CD1c-positive myeloid dendritic cell (primary cell): ENCODE measurements around the gene EVPL.
"Not testable (repeated sequence)": the region's sequence is repeated elsewhere in the genome, so short reads cannot be mapped to it uniquely, and the experiment has no call there.

ENCODE experiments used
- DNase-seq: peaks from one replicate; pipeline ENCODE4 v3.0.0-alpha.2; 2016; ENCODE audit errors: extremely low spot score

The EVPL gene

DNA sequence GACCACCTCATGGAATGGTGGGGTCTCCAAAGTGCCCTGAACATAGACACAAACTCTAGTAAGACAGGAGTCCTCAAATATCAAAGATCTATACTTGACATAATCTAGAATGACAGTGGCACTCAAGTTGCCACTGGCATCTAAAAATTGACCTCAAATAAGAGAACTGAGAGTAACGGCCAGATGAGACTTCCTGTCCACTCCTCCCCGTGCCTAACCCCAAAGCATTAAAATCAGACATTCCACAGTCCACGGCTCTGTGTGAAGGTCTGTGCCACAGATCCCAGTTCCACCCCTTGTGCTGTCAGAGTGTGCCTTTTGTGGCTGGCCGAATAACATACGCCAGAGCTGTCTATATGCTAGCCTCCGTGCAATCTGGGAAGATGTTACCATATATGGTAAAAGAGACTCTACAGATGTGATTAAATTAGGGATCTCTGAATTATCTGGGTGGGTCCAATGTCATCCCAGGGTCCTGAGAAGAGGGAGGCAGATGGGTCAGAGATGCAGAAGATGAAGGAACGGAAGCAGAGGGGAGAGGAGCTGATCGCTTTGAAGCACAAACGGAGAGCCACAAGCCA lies 21.0 kb upstream of the EVPL start:
- DNase-seq: peak; percentile 39

DNA sequence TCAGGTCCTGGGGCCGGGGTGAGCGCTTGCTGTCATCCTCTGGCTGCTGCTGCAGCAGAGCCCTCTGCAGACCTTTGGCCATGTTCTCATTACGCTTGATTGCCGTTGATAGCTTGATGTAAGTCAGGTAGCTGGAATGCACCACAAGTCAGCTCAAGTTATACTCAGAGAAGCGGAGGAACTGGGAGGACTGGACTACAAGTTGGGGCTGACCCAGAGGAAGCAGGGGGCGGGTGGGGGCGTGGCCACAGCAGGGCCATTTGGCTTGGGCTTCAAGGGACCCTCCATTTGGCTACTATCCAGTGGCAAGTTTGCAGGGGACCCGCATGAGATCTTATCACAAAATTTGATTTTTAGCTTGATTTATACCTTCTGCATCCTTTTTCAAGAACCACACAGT lies 19.0 kb upstream of the EVPL start:
- DNase-seq: no peak

DNA sequence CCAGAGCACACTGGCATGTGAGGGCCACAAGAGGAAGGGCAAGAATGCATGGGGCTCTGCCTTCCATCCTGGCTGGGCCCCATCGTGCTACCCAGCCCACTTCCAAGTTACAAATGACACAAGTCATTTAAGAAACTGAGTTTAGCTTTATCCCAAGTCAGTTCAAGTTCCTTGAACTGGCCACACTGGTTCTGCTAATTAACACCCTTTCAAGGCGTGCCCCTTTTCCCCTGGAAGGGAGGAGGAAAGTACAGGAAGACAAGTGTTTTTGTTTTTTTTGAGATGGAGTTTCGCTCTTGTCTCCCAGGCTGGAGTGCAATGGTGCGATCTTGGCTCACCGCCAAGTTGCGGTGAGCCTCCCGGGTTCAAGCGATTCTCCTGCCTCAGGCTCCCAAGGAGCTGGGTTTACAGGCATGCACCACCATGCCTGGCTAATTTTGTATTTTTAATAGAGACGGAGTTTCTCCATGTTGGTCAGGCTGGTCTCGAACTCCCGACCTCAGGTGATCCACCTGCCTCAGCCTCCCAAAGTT lies 17.4 kb upstream of the EVPL start:
- DNase-seq: not testable (repeated sequence)

DNA sequence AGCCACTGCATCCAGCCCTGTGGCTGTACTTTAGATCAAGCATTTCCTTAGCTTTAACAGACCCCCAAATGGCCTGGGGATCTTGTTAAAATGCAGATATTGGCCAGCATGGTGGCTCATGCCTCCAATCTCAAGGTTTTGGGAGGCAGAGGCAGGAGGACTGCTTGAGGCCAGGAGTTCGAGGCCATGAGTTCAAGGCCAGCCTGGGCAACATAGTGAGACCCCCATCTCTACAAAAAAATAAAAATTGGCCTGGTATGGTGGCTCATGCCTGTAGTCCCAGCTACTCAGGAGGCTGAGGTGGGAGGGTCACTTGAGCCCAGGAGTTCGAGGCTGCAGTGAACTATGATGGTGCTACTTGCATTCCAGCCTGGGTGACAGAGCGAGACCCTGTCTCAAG lies 15.8 kb upstream of the EVPL start:
- DNase-seq: not testable (repeated sequence)

DNA sequence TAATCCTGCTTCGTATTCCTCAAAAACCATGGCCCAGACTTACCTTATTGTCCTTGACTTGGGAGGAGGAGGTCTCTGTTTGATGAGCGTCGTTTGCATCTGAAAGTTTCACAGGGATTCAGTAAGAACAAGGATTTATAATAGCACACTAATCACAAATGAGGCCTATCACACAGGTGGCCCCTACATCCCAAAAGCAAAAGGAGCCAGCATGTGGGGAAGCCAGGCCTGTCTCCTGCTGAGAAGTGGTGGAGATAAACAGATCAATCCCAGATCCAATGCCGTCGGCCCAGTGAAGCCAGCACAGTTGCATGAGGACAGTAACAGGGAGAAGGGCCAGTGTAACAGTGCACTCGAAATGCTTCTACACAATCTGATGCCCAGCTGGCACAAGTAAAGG lies 13.3 kb upstream of the EVPL start:
- no peak for DNase-seq

DNA sequence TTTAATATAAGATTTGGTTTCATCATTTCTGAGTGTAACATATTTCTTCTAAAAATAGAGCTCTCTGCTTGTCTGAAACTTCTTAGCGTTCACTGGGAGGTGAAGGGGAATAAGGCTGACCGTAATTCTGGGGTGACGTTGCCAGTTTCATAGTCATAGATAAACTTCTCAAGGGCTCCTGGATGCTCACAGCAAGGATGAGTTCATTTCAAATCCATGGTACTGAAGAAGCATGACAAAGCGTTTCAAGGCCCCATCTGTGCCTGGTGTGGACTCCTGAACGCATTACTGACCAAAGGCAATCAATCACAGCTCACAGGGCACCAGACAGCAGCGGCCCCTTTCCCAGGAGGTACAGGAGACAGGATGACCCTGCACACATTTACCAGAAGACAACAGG lies 12.0 kb upstream of the EVPL start:
- DNase-seq: no peak

DNA sequence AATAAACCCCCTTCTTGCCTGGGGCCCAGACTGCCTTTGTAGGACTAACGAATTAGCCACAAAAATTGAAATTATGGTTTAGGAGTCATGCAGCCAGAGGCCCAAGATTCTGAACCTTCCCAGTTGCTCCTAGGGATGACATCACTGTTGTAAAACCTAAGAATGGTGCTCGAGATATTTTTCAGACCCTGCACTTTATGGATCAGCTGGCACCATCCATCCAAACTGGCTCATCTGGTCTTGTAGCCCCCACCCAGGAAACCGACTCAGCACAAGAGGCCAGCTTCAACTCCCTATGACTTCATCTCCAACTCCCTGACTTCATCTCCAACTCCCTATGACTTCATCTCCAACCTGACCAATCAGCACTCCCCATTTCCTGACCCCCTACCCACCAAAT lies 10.9 kb upstream of the EVPL start:
- DNase-seq: no peak

DNA sequence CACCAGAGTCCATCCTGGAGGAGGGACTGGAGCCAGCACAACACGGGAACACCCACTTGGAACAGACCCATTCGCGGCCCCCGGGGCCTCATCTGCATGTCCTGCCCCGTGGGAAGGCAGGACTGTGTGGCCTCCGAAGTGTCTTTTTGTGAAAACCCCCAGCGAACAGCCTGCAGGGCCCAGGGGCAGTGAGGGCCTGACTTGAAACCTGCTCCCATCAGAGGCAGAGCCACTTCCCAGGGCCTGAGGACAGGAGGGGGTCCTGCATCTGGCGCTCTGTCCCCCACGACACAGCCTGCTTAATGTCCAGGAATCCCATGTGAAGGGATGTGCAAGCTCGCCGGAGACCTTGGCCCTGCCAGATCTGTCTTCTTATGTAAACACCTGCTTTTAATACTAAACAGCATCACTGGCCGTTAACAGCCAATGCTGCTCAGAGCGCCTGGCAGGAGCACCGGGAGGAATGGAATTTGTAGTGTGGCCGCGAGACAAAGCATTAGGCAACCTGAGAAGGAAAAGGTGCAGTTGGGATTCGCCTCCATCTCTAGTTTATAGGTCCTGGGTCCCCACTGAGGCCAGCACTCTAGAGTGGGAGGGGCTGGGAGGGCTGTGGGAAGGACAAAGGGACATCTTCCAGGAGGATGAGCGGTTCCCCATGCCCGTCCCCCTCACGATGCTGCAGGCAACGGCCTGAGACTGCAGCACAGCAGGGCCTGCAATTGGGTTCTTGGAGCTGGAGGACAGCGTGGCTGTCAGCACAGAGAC lies 9.6 kb upstream of the EVPL start:
- DNase-seq: no peak

DNA sequence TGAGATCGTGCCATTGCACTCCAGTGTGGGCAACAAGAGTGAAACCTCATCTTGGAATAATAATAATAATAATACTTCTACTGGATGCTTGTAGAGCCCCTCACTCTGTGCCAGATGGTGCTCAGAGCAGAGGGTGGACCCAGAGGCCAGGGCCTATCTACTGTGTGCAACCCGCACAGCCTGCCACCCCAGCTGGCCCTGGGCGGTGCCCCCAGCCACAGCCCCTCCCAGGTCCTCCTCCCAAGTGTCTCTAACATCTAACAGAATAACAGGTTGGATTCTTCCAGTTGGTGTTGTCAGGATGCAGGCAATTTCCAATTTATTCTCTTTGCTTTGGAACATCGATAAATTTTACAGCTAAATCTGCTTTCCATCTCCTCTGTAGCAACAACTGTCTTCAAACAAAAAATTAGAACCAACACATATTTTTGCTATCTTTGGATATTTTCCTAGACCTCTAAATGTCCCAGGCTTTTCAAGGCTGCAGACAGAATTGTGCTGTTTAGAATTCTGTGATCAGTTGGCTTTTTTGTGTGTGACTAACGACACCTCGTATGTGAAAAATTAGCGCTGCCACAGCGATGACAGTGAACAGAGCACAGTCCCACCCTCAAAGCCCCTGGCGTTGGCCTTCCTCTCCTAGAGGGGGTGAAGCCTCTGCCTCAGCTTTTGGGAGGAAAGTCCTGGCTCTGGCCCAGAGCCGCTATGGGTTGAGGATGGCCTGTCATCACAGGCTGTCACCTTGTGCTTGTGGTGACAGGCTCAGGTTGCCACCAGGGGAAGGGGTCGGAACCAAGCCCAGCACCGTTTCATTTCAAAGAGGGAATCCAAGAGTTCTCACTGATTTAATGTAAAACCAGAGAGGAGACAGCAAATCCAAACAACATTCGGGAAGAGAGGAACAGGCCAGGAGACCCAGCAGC lies 7.6 kb upstream of the EVPL start:
- DNase-seq: no peak

DNA sequence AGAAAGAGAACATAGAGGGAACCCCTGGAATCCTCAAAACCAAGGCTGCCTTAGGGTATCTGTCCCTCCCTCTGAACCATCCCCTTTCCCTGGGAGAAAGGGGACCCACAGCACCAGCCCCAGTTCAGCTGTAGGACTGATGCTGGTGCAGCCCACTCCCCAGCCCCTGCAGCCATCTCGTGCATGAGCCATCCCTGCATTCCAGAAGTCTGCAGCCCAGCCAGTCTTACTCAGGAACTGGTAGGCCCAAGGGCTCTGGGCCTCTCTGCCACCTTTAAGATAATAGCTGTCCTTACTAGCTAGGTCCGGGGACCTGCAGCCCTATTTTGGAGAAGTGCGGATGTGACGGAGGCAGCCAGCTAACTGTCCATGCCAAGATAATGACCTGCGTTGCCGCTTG lies 6.0 kb upstream of the EVPL start:
- no peak for DNase-seq

DNA sequence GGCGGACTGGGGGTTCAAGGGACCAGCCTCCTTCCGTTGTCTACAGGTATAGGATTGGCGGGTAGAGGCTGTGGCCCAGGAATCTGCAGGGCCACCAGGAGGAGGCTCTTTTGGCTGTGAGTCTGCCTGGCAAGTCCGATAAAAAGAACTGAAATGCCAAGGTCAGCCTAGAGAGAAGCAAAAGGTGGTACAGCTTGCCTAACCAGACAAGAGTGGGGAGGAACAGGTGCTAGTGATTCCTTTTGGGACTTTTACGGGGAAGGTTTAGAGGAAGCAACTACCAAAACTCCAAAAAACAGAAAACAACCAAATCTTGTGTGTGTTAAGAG lies 5.6 kb upstream of the EVPL start:
- no peak for DNase-seq

DNA sequence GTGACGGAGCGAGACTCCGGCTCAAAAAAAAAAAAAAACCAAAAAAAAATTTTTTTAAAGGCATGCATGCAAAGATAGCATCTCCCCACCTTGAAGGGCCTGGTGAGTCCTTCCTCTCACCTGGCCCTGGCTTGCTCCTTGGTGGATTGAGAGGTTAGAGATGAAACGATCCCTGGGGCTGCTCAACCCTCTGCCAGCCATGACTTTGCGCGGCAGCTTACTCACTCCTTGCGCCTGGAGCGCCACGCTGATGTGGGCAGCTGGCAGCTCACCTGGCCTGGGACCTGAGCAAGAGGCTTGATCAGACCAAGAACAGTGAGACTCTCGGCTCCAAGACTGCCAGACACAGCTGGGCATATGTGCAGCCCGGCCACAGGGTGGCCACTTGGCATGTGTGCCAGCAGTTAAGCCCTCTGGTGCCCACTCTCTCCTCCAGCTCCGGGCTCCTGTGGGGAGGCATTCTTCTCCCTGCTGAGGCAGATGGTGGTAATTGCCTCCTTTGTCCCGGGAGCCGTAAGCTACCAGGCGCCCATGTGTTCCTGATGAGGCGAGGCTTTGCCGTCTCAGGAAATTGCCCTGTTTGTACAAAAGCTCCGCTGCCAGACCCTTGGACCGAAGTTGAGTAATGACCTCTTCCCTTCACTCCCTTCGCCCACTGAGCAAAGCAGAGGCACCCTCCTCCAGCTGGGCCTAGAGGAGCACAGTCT lies 5.1 kb upstream of the EVPL start:
- no peak for DNase-seq

DNA sequence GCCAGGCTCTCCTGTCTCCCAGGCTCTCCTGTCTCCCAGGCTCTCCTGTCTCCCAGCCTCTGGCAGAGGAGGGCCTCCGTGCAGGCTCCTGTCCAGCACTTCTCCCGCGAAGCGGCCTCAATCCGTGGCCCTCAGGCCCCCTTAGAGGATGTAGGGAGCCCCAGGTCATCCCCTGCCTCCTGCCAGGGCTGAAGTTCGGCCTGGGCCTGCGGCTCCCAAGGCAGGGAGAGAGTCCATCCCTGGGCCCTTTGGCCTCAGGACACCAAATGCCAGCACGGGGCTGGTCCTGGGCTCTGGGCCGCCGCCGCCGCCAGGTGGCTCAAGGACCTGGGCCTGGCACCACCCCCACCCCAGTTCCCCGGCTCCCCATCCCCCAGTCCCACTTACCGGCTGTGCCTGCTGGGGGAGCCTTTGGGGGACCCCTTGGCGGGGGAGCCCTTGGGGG lies 370 bp downstream of the EVPL start:
- no peak for DNase-seq

DNA sequence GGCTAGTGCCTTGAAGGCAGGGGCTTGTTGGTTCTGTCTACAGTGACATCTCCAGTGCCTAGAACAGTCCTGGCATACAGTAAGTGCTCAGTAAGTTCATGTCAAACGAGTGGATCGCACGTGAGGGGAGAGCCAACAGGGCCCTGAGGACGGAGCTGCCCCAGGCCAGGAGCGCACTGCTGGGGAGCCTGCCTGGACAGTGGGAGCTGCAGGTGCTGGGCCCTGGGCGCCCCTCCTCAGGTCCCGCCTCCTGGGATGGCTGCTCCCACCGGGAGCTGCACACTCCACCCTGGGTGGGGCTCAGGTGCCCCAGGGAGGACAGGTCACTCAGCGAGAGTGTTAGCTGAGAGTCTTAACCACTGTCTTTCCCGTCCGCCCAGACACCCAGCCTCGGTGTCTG lies 1.8 kb downstream of the EVPL start:
- DNase-seq: no peak

DNA sequence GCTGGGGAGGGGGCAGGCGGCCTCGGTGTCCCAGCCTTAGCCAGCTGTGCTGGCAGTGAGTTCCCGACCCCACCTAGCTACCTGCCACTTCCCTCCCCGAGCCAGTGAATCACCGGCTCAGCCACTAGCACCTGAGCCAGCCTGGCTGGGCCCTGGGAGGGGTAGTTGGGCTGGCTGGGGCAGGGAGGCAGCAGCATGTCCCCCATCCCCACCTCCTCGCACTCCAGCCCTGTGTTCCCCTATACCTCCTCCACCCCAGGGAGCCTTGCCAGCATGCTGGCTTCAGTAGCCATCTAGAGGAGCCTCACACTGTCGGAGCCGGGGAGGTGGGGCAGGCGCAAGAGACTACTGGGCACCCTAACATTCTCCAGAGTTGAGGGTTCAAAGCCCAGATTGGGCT lies 2.8 kb downstream of the EVPL start:
- no peak for DNase-seq

DNA sequence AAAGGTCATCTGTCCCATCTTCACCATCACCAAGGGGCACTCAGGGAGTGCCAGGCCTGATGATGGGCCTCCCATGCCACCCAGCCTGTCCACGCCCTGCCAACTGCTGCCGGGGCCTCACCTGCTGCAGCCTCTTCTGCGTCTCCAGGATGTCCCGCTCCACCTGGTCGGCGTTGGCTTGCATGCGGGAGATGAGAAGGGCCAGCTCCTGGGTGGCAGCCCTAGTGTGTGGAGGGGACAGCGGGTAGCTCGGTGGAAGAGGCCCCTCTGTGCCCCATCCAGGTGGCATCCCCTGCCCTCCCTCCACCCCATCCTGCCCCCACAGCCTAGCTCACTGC lies 3.2 kb downstream of the EVPL start:
- DNase-seq: no peak

DNA sequence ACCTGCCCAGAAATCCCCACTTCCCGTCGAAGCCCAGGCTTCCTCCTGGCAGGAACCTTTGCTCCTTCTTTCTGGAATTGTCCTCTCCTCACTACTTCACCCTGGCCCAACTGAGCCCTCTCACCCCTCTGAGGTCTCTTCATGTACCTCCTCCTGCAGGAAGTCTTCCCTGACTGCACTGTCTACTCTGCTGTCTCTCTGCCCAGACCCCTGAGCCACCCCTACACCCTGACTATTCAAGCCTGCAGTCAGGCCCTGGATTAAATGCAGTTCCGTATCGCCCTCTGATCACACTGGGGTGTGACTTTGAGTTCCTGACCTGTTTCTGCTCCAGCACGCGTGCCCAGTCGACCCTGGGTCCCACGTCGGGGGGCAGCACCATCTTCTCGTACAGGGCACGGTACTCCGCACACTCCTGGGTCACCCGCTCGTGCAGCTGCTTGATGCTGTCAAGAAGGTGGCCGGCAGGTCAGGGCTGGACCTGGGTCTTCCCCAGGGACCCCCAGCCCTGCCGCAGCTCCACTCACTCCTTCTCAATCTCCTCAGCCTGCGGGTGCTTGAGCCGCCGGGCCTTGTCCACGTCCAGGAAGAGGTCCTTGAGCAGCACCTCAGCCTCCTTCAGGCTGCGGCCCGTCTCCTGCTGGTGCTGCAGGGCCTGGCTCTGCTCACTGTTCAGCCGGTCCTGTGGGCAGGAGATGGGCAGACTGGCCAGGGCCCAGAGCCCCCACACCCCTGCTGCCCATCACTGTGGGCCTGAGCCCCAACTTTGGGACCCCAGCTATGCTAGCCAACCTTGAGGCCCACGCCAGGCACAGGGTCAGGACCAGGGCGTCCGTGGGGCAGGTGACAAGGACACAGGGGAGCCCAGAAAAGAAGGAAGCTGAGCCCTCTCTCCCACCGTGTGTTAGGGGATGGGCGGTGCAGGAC lies 3.9 kb downstream of the EVPL start:
- DNase-seq: no peak

DNA sequence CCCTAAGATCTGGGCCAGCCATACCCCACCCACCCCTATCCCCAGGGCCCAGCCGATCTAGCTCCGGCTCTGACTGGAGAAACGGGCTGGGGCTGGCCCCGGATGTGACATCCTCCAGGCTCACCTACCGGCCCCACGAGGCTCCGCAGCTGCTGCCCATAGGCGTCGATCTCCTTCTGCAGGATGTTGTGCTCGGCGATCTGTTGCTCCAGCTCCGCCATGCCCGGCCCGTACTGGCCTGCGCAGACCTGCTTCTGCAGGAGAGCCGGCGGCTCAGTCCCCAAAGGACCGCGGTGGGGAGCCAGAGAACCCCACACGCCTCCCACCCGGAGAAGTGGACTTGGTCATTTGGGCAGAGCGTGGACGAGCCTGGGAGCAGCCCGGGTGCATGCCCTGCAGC lies 4.8 kb downstream of the EVPL start:
- no peak for DNase-seq

DNA sequence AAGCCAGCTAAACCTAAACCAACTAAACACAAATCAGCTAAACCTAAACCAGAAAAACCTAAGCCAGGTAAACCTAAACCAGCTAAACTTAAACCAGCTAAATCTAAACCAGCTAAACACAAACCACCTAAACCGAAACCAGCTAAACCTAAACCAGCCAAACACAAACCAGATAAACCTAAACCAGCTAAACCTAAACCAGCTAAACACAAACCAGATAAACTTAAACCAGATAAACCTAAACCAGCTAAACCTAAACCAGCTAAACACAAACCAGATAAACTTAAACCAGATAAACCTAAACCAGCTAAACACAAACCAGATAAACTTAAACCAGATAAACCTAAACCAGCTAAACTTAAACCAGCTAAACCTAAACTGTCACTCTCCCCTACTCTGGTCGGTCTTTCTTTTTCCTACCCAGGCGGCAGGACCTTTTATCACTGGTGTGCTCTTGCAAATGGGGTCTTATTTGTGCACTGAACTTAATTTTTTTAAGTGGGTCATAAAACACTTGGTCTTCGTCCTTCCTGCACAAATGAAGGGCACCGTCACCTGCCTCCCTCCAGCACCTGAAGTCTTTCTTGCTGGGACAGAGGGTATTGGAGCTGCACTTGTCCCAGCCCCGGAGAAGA lies 7.2 kb downstream of the EVPL start:
- DNase-seq: no peak

DNA sequence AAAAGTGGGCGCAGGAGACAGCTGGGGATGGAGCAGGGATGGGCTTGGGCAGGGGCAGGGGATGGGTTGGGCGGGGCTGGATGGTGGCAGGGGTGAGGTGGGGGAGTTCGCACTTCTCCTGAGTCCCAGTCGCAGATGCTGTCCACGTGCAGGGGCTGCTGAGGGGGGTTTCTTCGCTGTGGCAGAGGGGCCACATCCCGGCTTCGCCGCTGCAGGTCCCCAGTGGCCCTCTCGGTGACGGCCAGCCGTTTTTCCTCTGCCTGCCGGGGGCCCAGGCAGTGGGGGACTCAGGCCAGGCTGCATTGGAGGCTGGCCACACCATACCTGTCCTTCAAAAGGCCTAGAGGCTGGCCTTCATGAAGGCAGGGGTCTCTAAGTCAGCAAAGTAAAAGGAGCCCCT lies 8.3 kb downstream of the EVPL start:
- no peak for DNase-seq

DNA sequence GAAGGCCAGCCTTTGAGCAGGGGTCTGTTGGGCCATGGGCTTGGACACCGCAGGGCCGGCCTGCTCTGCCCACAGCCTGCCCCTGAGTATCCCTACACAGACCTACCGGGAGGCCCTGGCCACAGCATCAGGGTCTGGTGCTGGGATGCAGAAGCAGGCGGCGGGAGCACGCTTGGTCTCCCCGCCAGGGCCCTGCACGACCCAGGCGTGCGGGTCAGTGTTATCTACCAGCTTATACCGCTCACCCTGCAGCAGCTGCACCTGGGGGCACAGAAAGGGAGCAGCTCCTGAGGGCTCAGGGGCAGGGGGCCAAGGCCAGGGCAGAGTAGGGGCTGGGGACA lies 8.8 kb downstream of the EVPL start:
- DNase-seq: no peak
